ENCODE data around the gene HOXA3.
A peak's percentile ranks its signal among the peaks of the same experiment; 100 is the strongest.

Gene HOXA3

GRCh38 chr7:27189295-27189996 lies 37.1 kb upstream of the HOXA3 start:
- no peak for DNase-seq

GRCh38 chr7:27188386-27189294 lies 36.3 kb upstream of the HOXA3 start:
- DNase-seq, result no peak

- DNase-seq, result no peak
These were observed 35.3 kb upstream of the HOXA3 start for GRCh38 chr7:27187475-27188385.

GRCh38 chr7:27186668-27187474 lies 34.5 kb upstream of the HOXA3 start:
- no peak for DNase-seq

GRCh38 chr7:27185854-27186667 lies 33.7 kb upstream of the HOXA3 start:
- DNase-seq, result no peak

GRCh38 chr7:27185013-27185853 lies 32.9 kb upstream of the HOXA3 start, which contains the start of gene HOXA11:
Gene HOXA11 (minus strand): TSS chr7:27185232. CDS start chr7:27185144, 88 bp downstream.
- DNase-seq, result no peak

- no peak for DNase-seq
These were observed 32.1 kb upstream of the HOXA3 start for GRCh38 chr7:27184337-27185012.

- no peak for DNase-seq
These were observed 31.4 kb upstream of the HOXA3 start for GRCh38 chr7:27183682-27184336.

GRCh38 chr7:27182861-27183681 lies 30.7 kb upstream of the HOXA3 start:
- DNase-seq, result no peak

GRCh38 chr7:27182285-27182841 lies 30.0 kb upstream of the HOXA3 start:
- no peak for DNase-seq

GRCh38 chr7:27181795-27182275 lies 29.5 kb upstream of the HOXA3 start:
- DNase-seq, result no peak

- no peak for DNase-seq
These were observed 28.3 kb upstream of the HOXA3 start for GRCh38 chr7:27180431-27181420.

GRCh38 chr7:27179503-27180430 lies 27.4 kb upstream of the HOXA3 start:
- peak; percentile 67 to 72 for DNase-seq

GRCh38 chr7:27179030-27179429 lies 26.6 kb upstream of the HOXA3 start:
- DNase-seq, result no peak

- DNase-seq, result no peak
These were observed 26.0 kb upstream of the HOXA3 start for GRCh38 chr7:27178366-27178765.

Measured in stimulated activated CD4-positive, alpha-beta T cell treated with anti-CD3 and anti-CD28 coated beads, Interleukin-2, amount 100 ng/mL, for 48 hours (primary cell).